Left ventricle myocardium superior (tissue), 1 donor: ENCODE results near the gene HEG1. TPM values are rescaled to one million over a fixed set of nuclear protein-coding genes. Genes with fewer than 3 reads are reported as not detected.
"Not testable (repeated sequence)": the region's sequence is repeated elsewhere in the genome, so short reads cannot be mapped to it uniquely, and the experiment has no call there.

Experiments used
- ATAC-seq: fragments of 200-7000 bp; cut with Tn5 transposase; one replicate; pipeline ENCODE4 v1.9.1; 2020; ENCODE audit warnings: mild to moderate bottlenecking, moderate library complexity
- DNase-seq: peaks from one replicate; pipeline ENCODE4 v3.0.0-alpha.2; 2020
- intact Hi-C: fragments of 100-400 bp; cut with micrococcal nuclease; formaldehyde crosslinking; loops from one replicate; pipeline ENCODE4 v1.11.0; 2022
- long read RNA-seq: library from polyadenylated mRNA; unstranded; transcript quantifications from one replicate; pipeline ENCODE4 v2.0.0, GENCODE V29; 2021
- total RNA-seq: library from RNA; stranded (reverse); fragmentation: NEBNext Ultra II Directional; extraction: Animal tissue kit (Norgen Biotek cat#: 25700); gene quantifications from one replicate; pipeline ENCODE4 v1.2.1, GENCODE V29; 2021
- donor health status: DM: no; HTN: yes; CAD: no; lungs with severe emphysema.

HEG1 gene
- 102 TPM for total RNA-seq
- long read RNA-seq, partial matches to known transcripts, result 7 of 56 reads
- long read RNA-seq, other reads (novel, unspliced or antisense), result 49 of 56 reads

GRCh38 chr3:125055913-125056745, at the start of gene HEG1:
HEG1 (minus strand) TSS chr3:125055997; CDS start chr3:125055890, 107 bp downstream.
- intact Hi-C loops, result no loop called here
- ATAC-seq (peak; percentile 88), DNase-seq (peak; percentile 97)

DNA sequence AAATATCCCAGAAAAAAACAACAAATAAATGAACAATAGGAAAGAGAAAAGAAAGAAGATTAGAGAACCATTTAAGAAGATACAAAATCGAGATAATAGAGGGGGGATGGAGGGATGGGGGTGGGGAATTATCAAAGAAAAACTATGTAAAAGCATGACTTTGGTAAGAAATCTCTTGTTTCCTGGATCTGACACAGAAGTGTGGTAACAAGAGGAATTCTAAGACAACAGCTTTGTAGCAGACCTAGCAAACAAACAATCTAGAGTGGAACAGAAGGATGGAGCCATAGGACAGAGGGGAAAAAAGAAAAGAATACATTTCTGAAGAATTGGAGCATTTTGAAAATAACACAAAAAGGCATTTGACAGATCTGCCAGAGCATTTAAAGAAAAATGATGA, 49.3 kb upstream of the HEG1 start:
- intact Hi-C loops, result no loop called here
- ATAC-seq (no peak), DNase-seq (no peak)

- no peak for ATAC-seq
These were observed 48.8 kb upstream of the HEG1 start for GRCh38 chr3:125104639-125105038.

GRCh38 chr3:125103406-125103805, 47.6 kb upstream of the HEG1 start:
- intact Hi-C loops, result no loop called here
- DNase-seq, result no peak
- no peak for ATAC-seq

More at GRCh38 chr3:125104639-125105038, 48.8 kb upstream of the HEG1 start:
- intact Hi-C loops, result no loop called here
- DNase-seq, result no peak

DNA sequence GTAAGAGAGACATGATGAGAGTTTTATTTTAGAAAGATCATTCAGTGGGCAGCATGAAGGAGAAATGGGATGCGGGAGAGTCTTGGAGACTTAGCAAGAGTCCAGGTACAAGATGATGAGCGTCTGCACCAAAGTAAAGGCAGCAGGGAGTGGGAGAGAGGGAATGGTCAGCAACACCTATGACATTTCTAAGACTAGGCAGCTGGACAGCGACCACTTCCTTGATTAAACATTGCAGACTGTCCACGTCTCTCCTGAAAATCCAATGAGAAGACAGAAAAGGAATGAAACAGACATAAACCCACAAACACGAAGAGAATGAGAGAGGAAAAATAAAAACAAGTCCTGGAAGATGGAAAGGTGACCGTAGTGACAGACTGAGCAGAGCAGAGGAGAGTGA, 46.7 kb upstream of the HEG1 start:
- no peak for ATAC-seq
- intact Hi-C loops, result no loop called here
- DNase-seq, result no peak

GRCh38 chr3:125098611-125099291, 43.0 kb upstream of the HEG1 start:
- ATAC-seq (no peak), DNase-seq (no peak)
- intact Hi-C loops, result no loop called here

GRCh38 chr3:125090649-125091048, 34.9 kb upstream of the HEG1 start:
- ATAC-seq (no peak), DNase-seq (no peak)
- intact Hi-C loops, result no loop called here

- intact Hi-C loops, result no loop called here
- ATAC-seq, result peak; percentile 40
- no peak for DNase-seq
These were observed 32.1 kb upstream of the HEG1 start for GRCh38 chr3:125087768-125088391.

DNA sequence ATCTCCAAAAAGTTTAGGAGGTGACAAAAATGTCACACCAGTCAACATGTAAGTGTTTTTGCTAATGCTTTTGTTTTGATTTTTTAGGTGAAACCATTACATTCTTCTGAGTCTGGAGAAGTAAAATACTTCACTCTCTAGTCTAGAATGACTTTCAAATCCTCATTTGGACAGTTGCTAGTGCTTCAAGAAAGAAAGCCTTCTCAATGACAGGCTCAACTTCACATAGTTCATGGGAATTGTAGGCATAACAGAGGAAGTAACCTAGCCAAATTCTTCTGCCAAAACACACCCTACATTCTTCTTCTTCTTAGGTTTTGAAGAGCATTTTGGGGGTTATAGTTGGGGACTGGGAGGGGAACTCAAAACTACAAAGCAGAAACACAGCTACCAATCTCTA, 29.4 kb upstream of the HEG1 start:
- DNase-seq (no peak), ATAC-seq (no peak)
- intact Hi-C loops, result no loop called here

DNA sequence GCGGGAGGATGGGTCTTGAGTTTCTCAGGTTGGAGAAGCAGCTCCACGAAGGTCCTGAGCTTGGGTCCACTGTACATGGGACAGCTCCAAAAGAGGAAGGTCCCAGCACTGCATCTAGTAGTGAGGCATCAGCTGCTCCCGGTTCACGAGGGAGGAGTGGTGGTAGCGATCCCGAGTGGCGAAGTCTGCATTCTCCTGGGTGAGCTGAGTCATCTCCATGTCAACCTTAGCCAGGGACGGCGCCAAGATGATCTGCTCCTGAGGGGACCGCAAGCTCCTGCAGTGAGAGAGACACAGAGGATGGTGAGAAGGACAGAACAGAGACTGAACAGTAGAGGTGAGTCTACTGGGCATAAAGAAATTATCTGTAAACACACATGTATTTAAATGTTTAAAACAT, 28.0 kb upstream of the HEG1 start:
- intact Hi-C loops, result no loop called here
- DNase-seq (no peak), ATAC-seq (no peak)

DNA sequence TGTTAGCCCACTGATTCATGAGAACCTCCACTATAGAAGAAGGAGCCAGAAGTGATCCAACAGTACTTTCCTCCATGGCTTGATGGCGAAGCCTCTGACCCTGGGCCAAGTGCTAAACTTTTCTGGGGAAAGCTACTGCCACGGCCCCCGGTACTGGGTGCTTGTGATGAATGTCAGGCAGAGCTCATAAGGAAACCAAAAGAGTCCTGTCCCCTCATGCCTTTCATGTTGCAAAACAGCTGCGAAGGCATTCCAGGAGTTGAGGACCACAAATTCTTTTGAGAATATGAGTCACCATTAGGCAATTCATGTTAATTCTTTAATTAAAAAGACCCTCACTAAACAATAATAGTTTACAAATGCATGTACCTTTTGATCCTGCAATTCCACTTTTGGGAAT, 26.5 kb upstream of the HEG1 start:
- intact Hi-C loops, DNase-seq: not testable (repeated sequence)

GRCh38 chr3:125080077-125080476, 24.3 kb upstream of the HEG1 start:
- DNase-seq (no peak), ATAC-seq (no peak)
- intact Hi-C loops, result no loop called here

More for the DNA sequence above, 26.5 kb upstream of the HEG1 start:
- ATAC-seq, result not testable (repeated sequence)

- no peak for DNase-seq
- no peak for ATAC-seq
- intact Hi-C loops, result no loop called here
These were observed 23.9 kb upstream of the HEG1 start for GRCh38 chr3:125079675-125080045.

DNA sequence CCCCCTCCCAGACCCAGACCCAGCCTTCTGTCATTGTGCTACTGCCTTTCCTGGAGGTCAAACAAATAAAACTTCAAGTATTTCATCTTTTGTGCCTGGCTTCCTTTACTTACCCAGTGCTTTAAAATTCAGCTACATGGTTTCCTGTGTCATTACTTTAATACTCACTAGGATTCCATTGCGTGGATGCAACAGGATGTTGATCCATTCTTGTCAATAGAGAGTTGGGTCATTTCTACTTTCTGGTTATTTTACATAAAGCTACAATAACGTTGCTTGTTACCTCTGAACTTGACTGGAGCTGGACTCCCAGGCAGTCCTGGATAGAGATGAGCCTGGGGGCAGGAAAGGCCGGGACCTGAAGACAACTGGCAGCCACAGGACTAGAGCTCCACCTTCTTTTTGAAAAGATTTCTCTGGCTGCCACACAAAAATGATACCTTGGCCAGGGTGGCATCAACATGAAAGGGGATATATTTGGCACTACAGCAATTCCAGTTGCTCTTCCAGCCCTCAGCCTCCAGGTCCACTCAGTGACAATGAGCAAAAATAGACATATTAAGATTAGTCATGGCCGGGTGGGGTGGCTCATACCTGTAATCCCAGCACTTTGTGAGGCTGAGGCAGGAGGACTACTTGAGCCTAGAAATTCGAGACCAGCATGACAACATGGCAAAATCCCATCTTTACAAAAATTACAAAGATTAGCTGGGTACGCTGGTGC, 23.3 kb upstream of the HEG1 start:
- intact Hi-C loops, result no loop called here
- DNase-seq, result no peak
- peak; percentile 58 for ATAC-seq

DNA sequence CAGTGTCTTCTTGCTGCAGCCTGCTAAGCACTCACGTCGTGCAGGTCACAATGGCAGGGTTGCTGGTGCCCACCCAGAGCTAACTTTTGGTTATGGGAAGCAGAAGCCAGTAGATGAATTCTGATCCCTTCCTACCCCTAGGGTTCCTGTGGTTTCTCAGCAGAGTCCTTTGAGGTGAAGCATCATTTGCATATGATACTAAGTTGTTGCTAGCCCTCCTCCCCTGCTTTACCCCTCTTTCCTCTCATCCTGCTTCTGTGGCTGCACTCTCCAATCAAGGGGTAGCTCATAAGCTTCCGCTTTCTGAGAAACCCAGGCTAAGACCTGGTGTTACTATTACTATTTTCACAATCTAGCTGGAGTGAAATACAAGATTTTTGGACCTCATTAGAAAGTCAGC, 22.1 kb upstream of the HEG1 start:
- intact Hi-C loops, result no loop called here
- ATAC-seq (no peak), DNase-seq (no peak)

DNA sequence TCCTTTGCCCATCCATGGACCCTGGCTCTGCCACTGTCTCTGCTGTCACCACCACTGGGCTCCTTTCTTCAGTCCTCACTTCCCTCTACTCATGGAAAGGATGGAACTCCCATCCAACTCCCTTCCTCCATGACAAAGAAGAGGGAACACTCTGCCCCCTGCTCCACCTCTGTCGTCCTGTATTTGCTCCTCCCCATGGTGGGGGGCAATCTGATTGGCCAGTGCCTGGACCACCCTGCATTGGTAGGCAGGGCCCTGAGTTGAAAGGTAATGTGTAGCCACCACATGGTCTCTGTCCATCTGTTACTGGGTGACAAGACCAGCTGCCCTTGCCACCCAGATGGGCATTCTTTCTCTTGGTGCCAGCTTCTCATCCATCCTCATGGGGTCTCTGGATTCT, 20.7 kb upstream of the HEG1 start:
- no peak for ATAC-seq
- no peak for DNase-seq
- intact Hi-C loops, result no loop called here

- ATAC-seq (no peak), DNase-seq (no peak)
These were observed 19.9 kb upstream of the HEG1 start for GRCh38 chr3:125075738-125076137.

DNA sequence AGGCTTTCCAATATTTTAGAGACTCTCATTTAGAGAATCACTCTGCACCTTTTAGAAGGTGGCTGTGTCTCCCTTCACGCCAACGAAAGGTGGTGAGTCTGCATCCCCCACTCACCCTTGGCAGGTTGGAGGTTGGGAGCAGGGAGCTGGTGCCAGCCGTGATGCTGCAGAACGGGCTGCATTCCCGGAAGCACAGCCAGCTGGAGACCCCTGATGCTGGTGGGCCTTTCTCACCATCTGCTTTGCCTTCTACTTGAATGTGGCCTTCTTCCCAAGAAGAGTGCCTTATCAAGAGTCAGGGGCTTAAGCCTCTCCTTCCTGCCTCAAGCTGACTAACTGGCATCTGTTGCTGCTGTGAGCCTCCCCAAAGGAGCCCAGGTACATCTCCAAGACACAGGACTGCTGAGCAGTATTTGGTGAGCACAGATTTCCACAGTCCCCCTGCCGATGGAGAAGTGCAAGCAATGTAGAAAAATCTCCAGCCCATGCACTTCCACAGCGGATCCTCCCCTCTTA, 17.7 kb upstream of the HEG1 start:
- intact Hi-C loops, result no loop called here

More at GRCh38 chr3:125075738-125076137, 19.9 kb upstream of the HEG1 start:
- intact Hi-C loops, result no loop called here

GRCh38 chr3:125072749-125073389, 17.1 kb upstream of the HEG1 start:
- intact Hi-C loops, result no loop called here
- DNase-seq (no peak), ATAC-seq (peak; percentile 47)

More for the DNA sequence above, 17.7 kb upstream of the HEG1 start:
- DNase-seq (no peak), ATAC-seq (no peak)
